ENCODE measurements around the gene FOXN3.

DNA sequence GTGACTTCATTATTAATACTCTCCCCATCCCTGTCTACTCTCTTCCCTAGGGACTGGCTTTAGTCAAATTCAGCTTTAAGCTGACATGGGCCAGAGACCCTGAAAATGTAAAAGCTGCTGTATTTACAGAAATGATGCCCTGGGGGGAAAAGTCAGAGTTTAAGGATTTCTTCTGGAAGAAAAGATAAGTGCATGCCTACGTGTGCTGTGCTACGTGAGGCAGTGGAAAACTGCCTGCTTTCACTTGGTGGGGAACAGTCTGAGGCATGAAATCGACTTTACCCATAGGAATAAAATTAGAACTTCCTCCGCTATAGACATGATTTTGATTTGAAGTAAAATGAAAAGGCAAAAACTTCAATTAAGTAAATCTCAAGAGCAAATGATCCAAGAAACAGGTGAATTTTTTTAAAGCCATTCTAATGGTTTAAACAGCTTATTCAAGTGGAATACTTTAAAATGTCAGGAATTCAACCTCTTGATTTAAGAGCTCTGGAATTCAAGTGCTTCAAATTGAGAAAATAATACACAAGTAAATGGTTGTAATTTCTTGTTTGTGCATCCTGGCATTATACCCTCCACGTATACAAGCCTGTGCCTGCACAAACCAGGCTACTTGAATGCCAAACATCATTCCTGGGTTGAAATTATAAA, 168.5 kb downstream of the FOXN3 start:
- no peak for TF ChIP-seq CTCF (IDR thresholded peaks at IDR 0.05; ENCODE audit: insufficient read depth, low read length)
- no peak for TF ChIP-seq REST (IDR thresholded peaks at IDR 0.05; ENCODE audit: insufficient replicate concordance, low read depth)
- no peak for TF ChIP-seq GABPA (IDR thresholded peaks at IDR 0.05; ENCODE audit: low read depth)
- no peak for TF ChIP-seq POLR2AphosphoS5 (IDR thresholded peaks at IDR 0.05; ENCODE audit: low read depth)
- TF ChIP-seq SPI1 (IDR thresholded peaks at IDR 0.05; ENCODE audit: borderline replicate concordance, low read depth): no peak

Data from HL-60 (cell line).